AG20443 (cell line): ENCODE measurements around the gene FER1L5.
"Not testable (repeated sequence)": the region's sequence is repeated elsewhere in the genome, so short reads cannot be mapped to it uniquely, and the experiment has no call there.

ENCODE experiments used
- DNase-seq: peaks from one replicate; pipeline ENCODE4 v3.0.0; 2012; ENCODE audit warnings: low spot score, mixed read lengths

FER1L5 gene

GRCh38 chr2:96636551-96637171 is 5.9 kb upstream of the FER1L5 start:
- DNase-seq, result no peak

DNA sequence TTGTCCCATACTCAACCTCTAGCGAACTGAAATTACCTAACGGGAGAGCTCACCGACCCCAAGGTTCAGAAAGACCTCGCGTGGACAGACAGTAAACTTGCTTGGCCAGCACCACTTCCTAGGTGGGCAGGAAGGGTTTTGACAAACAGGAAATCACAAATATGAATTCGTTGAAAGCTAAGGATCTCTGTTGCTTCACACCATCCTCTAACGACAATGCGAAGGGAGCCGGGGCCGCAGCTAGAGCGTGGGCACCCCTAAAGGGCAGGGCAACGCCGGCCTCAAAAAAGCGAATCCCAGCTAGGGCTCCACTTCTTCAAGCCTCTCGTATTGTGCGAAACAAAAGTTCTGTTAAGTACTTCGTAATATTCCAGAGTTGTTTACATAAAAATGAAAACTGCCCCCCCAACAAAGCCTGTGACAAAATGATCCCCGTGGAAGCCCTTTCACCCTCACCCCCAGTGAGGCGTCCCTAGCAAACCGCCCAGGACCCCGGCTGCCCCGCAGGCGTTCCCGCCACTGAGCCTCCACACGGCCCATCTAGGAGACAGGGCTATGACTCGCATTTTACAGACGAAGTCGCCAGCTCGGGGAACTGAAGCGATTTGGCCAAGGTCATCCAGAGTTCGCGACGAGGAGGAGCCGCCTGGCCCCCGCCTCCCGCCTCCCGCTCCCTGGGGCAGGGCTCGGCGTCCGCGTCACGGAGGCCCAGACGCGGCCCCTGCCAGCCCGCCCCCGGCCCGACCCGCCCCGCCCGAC is 5.0 kb upstream of the FER1L5 start:
- DNase-seq, result peak; percentile 94

GRCh38 chr2:96638144-96639121 is 4.1 kb upstream of the FER1L5 start, which contains the start of gene KANSL3:
KANSL3 (minus strand) TSS chr2:96638312; CDS start chr2:96637135, 1,177 bp downstream.
- DNase-seq, result peak; percentile 97

DNA sequence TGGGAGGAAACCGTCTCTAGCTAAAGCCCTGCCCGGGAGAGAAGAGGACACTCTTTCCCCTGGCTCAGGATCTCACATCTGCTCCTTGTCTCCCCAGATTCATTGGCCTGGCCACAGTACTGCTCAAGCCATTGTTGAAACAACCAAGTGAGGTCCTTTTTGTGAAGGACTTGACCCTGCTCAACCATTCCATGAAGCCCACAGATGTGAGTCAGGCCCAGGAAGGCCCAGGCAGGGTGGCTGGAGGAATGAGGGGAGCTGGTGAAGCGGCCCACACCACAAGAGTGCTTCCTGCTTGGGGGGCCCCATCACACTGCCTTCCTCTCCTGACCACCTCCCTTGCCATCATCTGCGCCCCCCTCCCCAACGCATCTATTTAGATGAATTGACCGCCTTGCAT is 5.1 kb downstream of the FER1L5 start:
- no peak for DNase-seq

GRCh38 chr2:96648306-96648930 is 5.9 kb downstream of the FER1L5 start:
- DNase-seq, result no peak

DNA sequence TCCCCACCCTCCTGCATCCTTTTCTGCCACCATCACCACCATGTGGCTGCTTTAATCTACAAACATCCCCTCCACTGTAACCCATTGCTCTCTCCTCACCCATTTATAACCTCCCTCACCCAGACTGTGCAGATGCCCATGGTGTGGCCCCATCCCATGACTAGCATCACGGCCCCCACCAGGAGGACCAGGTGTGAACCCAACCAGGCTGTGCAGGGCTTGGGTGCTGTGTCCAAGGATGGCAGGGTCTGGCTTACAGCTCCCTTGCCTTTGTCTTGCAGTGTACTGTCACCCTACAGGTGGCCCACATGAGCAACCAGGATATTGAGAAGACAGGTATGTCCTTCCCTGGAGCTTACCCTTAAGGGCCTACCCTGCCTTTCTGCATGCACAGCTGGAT is 6.8 kb downstream of the FER1L5 start:
- no peak for DNase-seq

- DNase-seq, result no peak
These were observed 9.2 kb downstream of the FER1L5 start for GRCh38 chr2:96651793-96652192.

- DNase-seq, result not testable (repeated sequence)
These were observed 12.2 kb downstream of the FER1L5 start for GRCh38 chr2:96654791-96655190.

DNA sequence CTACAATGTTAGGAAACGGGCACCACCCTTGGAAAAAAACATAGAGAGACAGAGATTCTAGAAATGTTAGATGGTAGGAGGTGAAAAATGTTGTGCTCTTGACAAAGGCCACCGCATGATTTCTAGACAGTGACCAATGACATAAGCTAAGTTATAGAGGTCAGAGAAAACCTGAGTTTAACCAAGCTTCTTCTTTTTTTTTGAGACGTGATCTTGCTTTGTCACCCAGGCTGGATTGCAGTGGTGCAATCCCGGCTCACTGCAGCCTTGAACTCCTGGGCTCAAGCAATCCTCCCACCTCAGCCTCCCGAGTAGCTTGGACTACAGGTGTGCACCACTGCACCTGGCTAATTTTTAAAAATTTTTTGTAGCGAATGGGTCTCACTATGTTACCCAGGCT is 13.0 kb downstream of the FER1L5 start:
- DNase-seq, result no peak

DNA sequence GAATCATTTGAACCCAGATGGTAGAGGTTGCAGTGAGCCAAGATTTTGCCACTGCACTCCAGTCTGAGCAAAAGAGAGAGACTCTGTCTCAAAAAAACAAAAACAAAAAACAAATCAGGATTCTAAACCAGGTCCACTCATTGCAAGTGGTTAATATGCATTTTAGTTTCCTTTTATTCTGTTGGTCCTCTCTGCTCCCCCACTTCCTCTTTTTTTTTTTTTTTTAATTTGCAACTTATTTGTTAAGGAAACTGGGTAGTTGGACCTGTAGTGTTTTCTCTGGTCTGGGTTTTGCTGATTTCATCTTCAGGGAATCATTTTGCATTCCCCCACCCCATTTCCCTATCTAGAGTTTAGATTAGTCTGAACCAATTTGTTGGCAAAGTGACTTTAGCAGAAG is 14.0 kb downstream of the FER1L5 start:
- no peak for DNase-seq

DNA sequence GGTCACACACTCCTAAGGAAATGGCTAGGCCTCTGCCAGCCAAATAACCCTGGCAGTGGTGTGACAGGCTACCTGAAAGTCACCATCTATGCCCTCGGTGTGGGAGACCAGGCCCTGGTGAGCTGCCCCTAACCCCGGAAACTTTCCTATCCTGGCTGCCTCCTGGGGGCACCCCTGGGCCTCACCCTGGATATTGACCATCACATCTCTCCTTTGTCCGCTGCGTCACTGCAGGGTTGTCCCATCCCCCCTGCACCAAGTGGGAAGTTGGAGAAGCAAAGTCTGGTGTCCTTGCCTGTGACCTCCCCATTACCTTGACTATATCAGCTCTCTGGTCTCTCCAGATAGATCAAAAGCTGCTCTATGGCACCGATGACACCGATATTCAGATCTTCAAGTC is 18.8 kb downstream of the FER1L5 start:
- DNase-seq, result no peak

GRCh38 chr2:96662360-96662759 is 19.8 kb downstream of the FER1L5 start:
- no peak for DNase-seq

DNA sequence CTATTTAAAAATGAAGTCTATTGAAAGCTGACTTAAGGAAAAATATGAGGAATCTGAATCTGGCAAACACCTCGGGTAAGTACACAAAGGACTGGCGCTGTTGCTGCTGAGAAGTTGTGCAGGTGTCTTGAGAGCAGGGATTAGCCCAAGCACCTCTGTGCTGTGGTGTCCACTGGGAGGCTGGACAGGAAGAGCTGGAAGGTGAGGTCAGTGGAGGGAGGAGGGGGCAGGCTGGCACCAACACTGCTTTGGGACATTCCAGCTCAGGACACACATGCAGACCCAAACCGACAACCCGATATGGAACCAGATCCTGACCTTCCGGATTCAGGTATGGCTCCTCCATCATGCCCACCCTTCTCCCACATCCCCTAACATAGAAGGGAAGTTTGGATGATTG is 20.6 kb downstream of the FER1L5 start:
- DNase-seq, result no peak

DNA sequence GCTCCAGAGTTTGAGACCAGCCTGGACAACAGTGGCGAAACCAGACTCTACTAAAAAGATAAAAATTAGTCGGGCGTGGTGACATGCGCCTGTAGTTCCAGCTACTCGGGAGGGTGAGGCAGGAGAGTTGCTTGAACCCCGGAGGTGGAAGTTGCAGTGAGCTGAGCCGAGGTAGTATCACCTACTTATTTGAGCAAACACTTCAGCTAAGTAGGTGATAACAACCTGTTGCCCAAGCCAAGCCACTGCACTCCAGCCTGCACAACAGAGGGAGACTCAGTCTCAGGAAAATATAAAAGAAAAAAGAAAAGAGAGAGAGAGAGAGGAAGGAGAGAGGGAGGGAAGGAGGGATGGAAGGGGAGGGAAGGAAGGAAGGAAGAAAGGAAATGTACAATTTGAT is 21.3 kb downstream of the FER1L5 start:
- DNase-seq, result no peak

- no peak for DNase-seq
These were observed 21.9 kb downstream of the FER1L5 start for GRCh38 chr2:96664366-96664925.

DNA sequence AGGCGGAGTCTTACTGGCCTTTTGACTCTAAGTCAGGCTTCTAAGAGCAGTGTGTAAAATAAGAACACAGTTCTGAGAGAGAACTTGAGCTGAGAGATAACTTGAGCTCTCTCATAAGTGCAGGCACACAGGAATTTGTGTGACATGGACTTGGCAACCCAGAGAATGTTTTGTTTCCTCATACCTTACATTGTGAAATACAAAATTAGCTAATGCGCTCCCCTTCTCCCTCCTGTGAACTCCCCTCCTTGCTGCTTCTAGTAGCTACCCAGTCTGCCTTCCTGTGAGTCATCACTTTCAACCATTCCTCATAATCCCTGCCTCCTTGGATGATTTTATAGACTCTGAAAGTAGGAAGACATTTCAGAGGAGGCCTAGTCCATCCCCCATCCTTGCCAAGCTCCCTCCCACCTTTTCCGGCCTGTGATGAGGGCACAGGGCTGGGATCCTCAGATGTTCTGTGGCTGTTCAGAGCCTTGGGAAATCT is 22.6 kb downstream of the FER1L5 start:
- peak; percentile 96 for DNase-seq

DNA sequence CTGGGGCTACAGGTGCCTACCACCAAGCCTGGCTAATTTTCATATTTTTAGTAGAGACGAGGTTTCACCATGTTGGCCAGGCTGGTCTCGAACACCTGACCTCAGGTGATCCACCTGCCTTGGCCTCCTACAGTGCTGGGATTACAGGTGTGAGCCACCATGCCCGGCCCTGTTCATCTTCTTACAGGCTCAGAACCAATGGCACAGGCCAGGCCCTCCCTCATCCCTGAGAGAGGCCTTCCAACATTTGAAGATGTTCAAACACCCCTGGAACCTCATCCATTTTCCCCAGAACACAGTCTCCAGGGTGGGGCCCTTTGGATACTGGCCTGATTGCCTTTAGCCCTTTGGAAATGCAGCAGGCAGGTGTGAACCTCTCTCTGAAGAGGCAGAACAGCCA is 23.2 kb downstream of the FER1L5 start:
- DNase-seq, result not testable (repeated sequence)

GRCh38 chr2:96668771-96669170 is 26.2 kb downstream of the FER1L5 start:
- no peak for DNase-seq

DNA sequence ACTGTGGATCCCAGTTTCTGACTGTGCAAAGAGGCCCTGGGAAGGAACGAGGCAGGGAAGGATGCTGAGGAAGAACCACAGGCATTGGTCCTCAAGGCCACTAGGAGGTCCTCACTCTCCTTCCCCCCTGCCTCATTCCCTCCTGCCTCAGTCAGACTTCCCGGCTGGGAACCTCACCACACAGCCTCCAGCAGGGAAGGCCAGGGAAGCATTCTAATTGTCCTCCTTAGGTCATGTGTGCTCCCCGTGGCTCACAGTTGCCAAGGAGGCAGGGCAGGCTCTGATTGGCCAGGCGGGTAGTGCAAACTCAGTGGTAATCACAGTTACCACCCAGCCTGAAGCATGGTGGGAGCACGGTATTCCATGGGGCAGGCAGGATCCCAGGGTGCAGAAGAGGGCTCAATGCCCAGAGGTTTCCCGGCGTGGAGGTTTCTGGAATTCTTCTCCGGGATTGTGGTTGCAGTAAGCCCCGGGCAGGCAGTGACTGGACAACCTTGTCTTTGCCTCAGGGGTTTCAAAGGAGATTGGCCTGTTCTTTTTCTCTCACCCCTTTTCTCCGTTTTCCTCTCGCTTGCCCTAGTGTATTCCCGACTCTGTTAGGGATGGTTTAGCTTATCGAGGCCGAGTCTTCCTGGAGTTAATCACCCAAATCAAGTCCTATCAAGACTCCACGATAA is 27.1 kb downstream of the FER1L5 start:
- no peak for DNase-seq

DNA sequence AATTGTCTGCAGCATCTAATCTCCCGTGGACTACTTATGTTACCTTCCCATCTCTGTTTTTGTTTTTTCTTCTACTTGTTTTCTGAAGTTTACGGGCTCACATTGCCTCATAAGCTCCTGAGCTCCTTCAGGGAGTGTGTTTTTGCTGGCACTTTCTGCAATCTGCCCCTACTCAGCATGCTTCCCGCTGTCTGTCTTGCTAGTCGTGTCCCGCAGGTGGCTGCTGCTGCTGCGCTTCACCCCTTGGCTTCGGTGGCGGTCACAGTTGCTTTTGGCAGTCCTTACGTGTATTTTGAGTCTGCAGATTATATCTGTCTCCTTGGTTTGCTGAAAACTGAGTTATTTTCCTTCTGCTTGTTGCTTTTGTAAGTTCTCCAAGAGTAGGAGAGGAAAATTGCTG is 37.3 kb downstream of the FER1L5 start:
- no peak for DNase-seq

DNA sequence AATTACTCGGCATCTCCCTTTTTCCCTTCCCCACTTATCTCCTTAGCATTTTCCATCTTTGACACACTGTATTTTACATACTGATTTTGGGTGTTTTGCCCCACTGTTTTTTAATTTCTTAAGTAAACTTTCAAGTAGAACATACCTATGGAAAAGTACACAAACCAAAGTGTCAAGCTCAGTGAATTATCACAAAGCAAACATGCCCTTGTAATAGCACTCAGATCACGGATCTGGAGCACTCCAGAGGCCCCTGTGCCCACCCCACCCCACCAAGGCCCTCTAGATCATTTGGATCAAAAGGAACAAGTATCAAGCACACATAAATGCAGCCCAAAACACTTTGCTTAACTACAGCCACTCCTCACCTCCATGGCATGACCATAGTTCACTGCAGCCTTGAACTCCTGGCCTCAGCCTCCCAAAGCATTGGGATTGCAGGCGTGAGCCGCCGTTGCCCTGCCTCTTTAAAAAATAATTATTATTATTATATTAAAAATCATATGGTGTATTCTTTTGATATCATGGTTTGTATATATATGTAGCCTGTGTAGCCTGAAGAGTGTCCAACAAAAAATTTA is 38.1 kb downstream of the FER1L5 start:
- DNase-seq, result no peak
